ENCODE data around the gene SUFU.

DNA sequence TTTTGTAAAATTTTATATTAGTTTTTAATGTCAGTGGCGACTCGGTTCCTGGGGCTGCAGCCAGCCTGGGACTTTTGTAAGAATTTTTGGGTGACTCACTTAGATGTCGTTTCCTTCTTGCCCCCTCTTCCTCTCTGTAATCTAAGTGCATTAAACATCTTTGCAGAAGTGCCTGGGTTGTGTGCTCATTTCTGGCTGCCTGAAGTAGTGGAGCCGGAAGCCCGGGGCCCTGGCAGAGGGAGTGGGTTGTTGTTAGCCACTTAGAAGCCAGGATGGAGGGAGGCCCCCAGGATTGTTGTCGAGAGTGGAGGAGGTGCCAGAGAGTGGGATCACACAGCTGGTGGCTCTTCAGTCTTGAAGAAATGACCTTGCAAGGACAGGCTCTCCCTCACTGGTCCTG, 129.5 kb downstream of the SUFU start:
- TF ChIP-seq, protein P1, sequence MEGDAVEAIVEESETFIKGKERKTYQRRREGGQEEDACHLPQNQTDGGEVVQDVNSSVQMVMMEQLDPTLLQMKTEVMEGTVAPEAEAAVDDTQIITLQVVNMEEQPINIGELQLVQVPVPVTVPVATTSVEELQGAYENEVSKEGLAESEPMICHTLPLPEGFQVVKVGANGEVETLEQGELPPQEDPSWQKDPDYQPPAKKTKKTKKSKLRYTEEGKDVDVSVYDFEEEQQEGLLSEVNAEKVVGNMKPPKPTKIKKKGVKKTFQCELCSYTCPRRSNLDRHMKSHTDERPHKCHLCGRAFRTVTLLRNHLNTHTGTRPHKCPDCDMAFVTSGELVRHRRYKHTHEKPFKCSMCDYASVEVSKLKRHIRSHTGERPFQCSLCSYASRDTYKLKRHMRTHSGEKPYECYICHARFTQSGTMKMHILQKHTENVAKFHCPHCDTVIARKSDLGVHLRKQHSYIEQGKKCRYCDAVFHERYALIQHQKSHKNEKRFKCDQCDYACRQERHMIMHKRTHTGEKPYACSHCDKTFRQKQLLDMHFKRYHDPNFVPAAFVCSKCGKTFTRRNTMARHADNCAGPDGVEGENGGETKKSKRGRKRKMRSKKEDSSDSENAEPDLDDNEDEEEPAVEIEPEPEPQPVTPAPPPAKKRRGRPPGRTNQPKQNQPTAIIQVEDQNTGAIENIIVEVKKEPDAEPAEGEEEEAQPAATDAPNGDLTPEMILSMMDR (IDR thresholded peaks at IDR 0.05): no peak
- no peak for TF ChIP-seq POLR2A (IDR thresholded peaks at IDR 0.05)

All from Peyer's patch (tissue), 4 donors.